Measurements from ENCODE around the gene TPCN2.

TPCN2 gene

DNA sequence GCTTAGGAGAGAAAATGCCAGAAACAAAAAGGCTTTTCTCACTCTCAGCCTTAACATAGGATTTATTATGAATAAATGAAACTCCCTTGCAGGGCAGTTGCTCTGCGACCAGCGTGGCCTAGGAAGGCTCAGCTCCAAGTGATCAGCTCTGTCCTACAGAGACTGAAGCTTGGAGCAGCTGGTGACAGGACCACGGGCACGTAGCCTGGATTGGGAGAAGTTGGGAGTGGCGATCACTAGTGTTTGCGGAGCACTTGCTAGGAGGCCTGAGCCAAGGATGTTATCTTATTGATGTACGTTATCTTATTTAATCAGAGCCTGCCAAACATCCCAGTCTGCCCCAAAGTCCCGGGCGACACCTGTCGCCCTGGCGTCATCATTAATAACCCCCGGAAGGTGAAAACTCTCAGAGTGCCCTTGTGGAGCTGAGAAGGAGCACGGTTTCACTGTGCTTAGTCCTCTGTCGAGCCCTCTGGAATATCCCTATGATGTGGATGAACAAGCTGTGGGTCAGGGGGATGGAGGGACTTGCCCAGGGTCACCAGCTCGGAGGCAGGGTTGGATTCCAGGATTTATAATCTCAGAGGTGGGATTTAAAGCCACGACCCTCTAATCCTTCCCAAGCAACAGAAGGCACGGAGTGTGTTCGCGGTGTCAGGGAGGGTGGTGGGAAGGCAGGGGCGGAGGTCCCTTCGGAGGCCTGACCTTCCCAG is 66.2 kb downstream of the TPCN2 start:
- TF ChIP-seq GATA2 (IDR thresholded peaks at IDR 0.05; ENCODE audit: low read depth, low read length) (no peak), GATA3 (IDR thresholded peaks at IDR 0.05; ENCODE audit: low read depth, low read length) (no peak)

DNA sequence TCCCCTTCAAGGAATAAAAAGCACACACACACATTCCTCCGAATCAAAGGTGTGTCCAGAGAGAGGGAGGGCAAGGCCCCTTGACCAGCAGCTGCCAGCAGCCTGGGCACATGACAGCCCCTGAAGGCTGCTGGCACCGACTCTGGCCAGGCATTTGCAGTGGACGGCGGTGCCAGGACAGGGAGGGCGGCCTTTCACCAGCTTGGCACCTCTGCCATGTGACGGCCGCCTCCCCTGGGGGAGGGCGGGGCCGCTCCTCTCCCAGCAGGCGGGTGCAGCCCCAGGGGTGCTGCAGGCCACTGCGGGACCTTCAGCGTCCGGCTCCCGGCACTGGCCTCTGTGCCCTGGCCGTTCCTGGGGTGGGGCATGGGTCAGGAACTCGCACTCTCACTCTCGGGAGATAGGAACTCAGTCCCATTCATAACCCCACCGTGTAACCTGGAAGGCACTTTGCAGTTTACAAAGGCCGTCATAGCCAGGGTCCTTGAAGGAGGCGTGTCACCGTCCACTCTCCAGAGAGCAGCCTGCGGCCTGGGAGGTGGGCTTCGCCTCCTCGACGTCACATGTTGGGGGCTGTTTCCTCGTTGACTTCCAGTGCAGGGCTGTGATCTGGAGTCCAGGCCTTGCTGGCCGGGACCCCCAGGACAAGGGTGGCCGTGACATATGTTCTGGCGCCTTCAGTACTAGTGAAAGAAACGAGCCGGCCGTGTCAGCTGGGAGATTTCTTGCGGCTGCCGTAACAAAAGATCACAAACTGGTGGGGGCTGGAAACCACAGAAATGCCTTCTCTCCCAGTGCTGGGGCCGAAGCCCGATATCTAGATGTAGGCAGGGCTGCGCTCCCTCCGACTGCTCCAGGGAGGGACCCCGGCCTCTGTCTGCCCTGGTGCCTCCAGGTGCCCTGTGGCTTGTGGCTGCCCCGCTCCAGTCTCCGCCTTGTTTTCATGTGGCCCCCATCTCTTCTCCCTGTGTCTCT is 67.1 kb downstream of the TPCN2 start:
- TF ChIP-seq GATA2 (IDR thresholded peaks at IDR 0.05; ENCODE audit: low read depth, low read length) (no peak), GATA3 (IDR thresholded peaks at IDR 0.05; ENCODE audit: low read depth, low read length) (no peak)

DNA sequence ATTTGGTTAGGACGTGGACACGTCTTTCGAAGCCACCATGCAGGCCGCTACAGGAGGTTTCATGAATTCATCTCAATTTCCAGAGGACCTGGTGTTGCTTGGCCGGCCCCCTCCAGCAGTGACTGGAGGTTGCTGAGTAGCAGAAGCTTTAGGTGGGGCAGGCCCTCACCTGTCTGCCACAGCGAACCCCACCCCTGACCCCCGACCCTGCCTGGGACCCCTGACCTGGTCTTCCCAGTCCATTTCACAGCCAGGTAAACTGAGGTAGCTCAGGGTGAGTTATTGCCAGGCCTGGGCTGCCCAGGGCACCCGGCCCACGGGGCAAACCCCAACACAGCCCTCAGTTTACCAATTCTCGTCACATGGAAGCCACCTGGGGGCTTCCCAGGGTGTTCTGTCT is 67.9 kb downstream of the TPCN2 start:
- no peak for TF ChIP-seq GATA2 (IDR thresholded peaks at IDR 0.05; ENCODE audit: low read depth, low read length)
- no peak for TF ChIP-seq GATA3 (IDR thresholded peaks at IDR 0.05; ENCODE audit: low read depth, low read length)

DNA sequence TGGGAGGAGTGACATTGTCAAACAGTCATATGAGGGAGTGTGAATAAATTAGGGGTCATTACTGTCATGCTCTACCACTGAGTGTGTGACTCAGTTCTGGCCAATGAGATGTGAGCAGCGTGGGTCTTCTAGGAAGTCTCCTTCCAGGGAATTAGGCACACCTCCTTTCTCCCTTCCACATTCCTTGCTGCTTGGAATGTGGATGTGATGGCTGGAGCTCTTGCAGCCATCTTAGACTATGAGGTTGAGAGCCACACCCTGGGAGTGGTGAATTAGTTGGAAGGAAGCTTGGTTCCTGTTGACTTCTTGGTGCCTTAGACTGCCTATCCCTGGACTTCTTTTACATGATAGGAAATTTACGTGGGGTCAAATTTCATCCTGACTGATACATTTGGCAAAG is 70.5 kb downstream of the TPCN2 start:
- TF ChIP-seq GATA2 (IDR thresholded peaks at IDR 0.05; ENCODE audit: low read depth, low read length) (no peak), GATA3 (IDR thresholded peaks at IDR 0.05; ENCODE audit: low read depth, low read length) (no peak)

DNA sequence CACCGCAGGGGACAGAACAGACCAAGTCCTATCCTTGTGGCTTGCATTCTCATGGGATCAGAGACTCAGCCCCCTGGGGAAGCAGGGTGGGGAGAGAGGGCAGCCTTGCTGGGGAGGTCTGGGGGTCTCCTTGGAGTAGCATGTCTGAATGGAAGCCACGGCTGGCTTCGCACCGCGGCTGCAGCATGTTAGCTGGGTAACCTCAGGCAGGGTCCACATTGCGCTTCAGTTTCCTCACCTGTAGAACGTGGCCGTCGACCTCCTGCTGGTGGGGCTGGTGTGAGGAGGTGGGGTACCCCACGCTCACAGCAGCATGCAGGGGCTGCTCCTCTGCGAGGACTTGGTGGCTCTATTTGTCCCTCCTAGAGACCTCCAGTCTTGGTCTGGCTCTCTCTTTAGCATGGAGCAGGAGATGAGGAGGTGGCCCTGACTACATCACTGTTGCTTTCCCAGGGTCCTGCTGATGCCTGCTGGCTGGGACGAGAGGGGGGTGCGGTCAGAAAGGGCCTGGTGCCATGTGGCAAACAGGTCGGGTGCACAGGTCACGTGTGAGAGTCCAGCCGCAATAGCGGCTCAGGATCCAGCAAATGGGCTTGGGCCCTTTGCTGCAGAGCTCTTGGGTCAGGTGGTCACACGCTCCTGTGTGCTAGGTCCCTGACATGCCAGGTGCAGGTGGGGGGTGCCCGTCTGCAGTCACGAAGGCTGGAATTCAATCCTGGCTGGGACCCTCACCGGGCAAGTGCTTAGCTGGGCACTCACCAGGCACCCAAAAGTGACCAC is 71.6 kb downstream of the TPCN2 start:
- TF ChIP-seq GATA2 (IDR thresholded peaks at IDR 0.05; ENCODE audit: low read depth, low read length) (no peak), GATA3 (IDR thresholded peaks at IDR 0.05; ENCODE audit: low read depth, low read length) (no peak)

DNA sequence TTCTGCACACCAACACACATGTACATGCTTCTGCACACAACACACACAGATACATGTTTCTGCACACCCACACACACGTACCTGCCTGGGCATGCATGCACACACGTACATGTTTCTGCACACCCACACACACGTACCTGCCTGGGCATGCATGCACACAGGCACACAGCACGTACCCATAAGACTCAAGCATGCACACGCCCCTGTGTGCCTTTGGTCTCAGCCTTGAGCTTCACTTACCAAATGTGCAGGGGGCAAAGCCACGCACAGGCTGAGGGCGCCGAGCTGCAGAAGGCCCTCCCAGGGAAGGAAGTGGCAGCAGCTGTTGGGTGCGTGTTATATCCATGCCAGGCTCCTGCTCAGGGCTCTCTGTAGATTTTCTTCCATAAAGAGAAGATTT is 72.3 kb downstream of the TPCN2 start:
- TF ChIP-seq GATA2 (IDR thresholded peaks at IDR 0.05; ENCODE audit: low read depth, low read length) (no peak), GATA3 (IDR thresholded peaks at IDR 0.05; ENCODE audit: low read depth, low read length) (no peak)

DNA sequence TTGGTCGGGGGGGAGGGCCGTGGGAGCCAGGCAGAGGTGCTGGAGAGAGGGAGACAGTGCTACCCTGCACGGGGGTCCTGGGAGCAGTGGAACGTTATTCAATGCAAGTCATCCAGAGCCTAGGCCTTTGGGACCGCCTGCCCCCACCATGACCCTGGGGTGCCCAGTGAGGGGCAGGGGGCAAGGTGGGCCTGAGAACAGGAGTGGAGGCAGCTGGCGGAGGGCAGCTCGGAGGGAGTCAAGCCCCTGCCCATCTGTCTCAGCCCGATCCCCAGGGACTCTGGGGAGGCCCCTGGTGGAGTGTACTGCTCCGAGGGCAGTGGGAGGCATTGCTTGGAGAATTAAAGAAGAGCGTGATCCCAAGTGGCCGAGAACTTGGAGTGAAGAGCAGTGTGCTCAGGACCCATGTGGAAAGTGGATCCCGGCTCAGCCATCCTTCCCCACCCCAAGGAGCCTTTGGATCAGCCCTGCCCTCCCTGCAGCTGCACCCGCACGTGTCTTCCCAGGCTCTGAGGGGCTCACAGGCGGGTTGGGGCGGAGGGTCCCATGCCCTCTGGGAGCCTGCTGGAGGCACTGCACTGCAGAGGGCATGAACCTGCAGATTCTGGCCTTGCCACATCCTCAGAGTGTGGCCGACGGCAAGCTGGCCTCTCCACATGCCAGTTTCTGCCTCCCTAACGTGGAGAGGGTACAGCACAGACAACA is 73.0 kb downstream of the TPCN2 start:
- TF ChIP-seq GATA2 (IDR thresholded peaks at IDR 0.05; ENCODE audit: low read depth, low read length) (no peak), GATA3 (IDR thresholded peaks at IDR 0.05; ENCODE audit: low read depth, low read length) (no peak)

DNA sequence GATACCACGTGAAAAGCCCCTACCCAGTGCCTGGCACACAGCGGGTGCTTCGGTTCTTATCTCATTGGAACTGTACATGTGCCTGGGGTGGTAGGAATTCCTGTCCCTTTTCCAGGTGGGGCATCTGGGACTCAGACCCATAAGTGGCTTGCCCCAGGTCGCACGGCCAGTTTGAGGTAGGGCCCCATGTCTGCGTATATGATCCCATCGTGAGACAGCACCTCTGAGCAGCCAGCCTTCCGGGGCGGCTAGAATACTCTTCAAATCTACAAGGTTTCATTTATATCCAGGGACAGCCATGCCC is 73.5 kb downstream of the TPCN2 start:
- TF ChIP-seq GATA3 (IDR thresholded peaks at IDR 0.05; ENCODE audit: low read depth, low read length), result no peak
- no peak for TF ChIP-seq GATA2 (IDR thresholded peaks at IDR 0.05; ENCODE audit: low read depth, low read length)

DNA sequence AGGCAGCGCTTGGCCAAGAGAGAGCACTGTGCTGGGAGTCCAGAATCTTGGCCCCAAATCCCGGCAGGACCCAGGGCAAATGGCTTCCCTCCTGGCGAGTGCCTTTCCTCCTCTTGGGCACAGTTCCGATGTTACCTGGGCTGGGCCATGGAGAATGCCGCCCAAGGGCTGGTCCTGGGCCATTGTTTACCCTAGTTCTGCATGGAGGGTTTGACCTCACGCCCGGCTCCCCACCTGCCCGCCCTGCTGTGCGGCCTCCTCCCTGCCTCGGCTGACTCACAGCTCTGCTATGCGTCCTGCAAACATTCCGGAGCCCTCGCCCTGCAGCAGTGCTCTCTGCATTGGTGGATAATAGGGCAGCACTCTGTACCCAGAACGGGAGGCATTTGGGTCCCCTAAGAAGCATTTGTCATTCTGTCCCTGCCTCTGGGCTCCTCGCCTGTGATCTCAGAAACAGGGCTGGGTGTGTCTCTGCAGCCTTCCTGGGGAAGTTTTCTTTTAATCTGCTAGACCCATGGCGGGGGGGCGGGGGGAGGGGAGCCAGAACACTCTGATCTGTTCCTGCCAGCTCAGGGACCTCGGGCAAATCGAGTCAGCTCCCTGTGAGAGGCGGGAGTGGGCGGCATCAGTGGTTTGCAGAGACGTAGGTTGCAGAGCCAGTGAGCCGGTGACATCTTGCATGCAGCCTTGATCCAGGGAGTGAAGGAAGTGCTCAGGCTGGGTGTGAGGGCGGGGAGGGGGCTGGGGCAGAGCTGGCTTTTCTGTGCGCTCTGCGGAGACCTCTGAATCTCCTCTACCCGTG is 74.1 kb downstream of the TPCN2 start:
- TF ChIP-seq GATA3 (IDR thresholded peaks at IDR 0.05; ENCODE audit: low read depth, low read length) (no peak), GATA2 (IDR thresholded peaks at IDR 0.05; ENCODE audit: low read depth, low read length) (no peak)

DNA sequence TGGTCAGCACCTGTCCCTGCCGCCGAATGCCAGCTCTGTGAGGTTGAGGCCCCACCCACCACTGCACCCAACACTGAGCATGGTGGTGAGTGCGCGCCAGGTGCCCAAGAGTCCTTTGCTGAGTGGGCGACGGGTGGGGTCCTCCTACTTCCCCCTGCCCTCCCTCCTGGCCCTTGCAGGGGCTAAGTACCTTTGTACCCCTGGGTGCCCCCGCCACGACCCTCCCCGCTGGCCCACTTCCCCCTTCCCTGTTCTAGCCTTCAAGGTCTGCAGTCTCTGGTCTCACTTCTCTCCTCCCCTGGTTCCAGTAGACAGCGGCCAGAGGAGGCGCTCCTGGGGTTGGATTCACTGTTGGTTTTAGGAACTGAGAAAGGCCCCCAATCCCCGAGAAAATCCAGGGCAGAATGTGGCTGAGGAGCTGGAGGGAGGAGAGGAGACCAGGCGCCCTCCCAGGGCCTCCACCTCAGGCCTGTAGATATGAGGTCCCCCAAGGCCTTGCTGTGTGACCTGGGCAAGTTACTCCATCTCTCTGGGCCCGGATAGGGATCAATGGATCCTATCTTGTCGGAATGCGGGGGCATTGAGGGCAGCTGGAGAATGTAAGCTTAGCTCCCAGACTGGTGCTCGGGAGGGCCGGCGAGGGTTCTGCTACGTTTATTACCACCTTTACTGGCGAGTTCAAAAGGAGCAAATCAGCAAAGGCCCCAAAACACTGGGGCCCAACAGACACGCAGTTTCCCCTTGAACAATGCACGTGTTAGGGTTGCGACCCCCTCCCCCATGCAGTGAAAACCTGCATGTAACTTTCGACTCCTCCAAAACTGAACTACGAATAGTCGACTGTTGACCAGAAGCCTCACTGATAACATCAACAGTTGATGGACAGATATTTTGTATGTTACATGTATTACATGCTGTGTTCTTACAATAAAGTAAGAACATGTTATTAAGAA is 75.1 kb downstream of the TPCN2 start:
- no peak for TF ChIP-seq GATA2 (IDR thresholded peaks at IDR 0.05; ENCODE audit: low read depth, low read length)
- TF ChIP-seq GATA3 (IDR thresholded peaks at IDR 0.05; ENCODE audit: low read depth, low read length), result no peak

DNA sequence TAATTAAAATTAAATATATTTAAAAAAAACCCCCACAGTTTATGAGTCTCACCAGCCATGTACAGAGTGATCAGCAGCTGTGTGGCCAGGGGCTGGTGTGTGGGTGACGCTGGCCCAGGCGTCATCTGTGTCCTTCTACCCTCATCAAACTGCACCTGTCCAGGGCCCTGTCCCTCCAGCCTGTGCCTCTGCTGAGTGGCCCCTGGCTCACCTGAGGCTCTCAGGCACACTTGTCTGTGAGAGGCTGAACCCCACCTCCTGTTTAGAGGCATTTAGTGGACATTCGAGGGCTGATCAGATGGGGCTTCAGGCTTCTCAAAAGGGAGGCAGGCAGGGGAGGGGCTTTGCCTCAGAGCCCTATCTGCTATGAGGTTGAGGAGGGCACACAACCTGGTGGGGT is 77.1 kb downstream of the TPCN2 start:
- no peak for TF ChIP-seq GATA3 (IDR thresholded peaks at IDR 0.05; ENCODE audit: low read depth, low read length)
- no peak for TF ChIP-seq GATA2 (IDR thresholded peaks at IDR 0.05; ENCODE audit: low read depth, low read length)

DNA sequence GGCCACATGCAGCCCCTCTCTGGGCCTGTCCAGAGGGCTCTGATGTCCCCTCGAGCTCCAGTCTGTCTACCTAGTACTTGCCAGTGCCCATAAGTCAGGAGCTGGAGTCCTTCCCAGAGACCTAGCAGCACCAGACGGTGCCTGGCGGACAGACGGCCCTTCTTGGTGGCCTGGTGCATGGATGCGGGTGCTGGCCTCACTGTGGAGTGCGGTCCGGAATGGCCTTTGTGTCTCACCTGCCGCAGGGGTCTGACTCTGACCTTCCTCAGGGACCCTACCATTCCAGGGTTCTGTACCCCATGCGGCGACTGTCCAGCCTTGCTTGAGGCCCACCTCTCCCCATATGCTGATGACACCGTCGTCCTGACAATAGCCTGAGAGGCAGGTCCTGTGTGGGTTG is 77.6 kb downstream of the TPCN2 start:
- TF ChIP-seq GATA3 (IDR thresholded peaks at IDR 0.05; ENCODE audit: low read depth, low read length) (no peak), GATA2 (IDR thresholded peaks at IDR 0.05; ENCODE audit: low read depth, low read length) (no peak)

All from SH-SY5Y (cell line).